HPDE6-E6E7 (cell line): Measurements from ENCODE around the gene HS3ST3A1.
A peak's percentile ranks its signal among the peaks of the same experiment; 100 is the strongest.
"Not testable (repeated sequence)": the region's sequence is repeated elsewhere in the genome, so short reads cannot be mapped to it uniquely, and the experiment has no call there.

Experiments used
- DNase-seq: peaks from one replicate; pipeline ENCODE4 v3.0.0; 2011; ENCODE audit warnings: missing footprints; ENCODE audit errors: extremely low spot score

The HS3ST3A1 gene

GRCh38 chr17:13575922-13576419 is 25.8 kb downstream of the HS3ST3A1 start:
- DNase-seq: no peak

- DNase-seq: no peak
Observed at GRCh38 chr17:13575466-13575865, 26.3 kb downstream of the HS3ST3A1 start.

GRCh38 chr17:13572581-13572980 is 29.1 kb downstream of the HS3ST3A1 start:
- DNase-seq: no peak

- DNase-seq: no peak
Observed at GRCh38 chr17:13569398-13570123, 32.2 kb downstream of the HS3ST3A1 start.

- no peak for DNase-seq
Observed at GRCh38 chr17:13568582-13569397, 32.9 kb downstream of the HS3ST3A1 start.

GRCh38 chr17:13563866-13564265 is 37.9 kb downstream of the HS3ST3A1 start:
- DNase-seq: no peak

- no peak for DNase-seq
Observed at GRCh38 chr17:13562271-13562800, 39.4 kb downstream of the HS3ST3A1 start.

- DNase-seq: peak; percentile 61
Observed at GRCh38 chr17:13561606-13562270, 40.0 kb downstream of the HS3ST3A1 start.

GRCh38 chr17:13560935-13561334 is 40.8 kb downstream of the HS3ST3A1 start:
- no peak for DNase-seq

GRCh38 chr17:13558588-13558987 is 43.1 kb downstream of the HS3ST3A1 start:
- no peak for DNase-seq

GRCh38 chr17:13557077-13557476 is 44.7 kb downstream of the HS3ST3A1 start:
- DNase-seq: no peak

- no peak for DNase-seq
Observed at GRCh38 chr17:13554231-13554630, 47.5 kb downstream of the HS3ST3A1 start.

- DNase-seq: no peak
Observed at GRCh38 chr17:13550291-13550690, 51.4 kb downstream of the HS3ST3A1 start.

GRCh38 chr17:13548576-13548975 is 53.2 kb downstream of the HS3ST3A1 start:
- not testable (repeated sequence) for DNase-seq

GRCh38 chr17:13546851-13547250 is 54.9 kb downstream of the HS3ST3A1 start:
- no peak for DNase-seq

- DNase-seq: no peak
Observed at GRCh38 chr17:13545941-13546340, 55.8 kb downstream of the HS3ST3A1 start.

GRCh38 chr17:13544765-13545164 is 57.0 kb downstream of the HS3ST3A1 start:
- DNase-seq: no peak

GRCh38 chr17:13544292-13544691 is 57.4 kb downstream of the HS3ST3A1 start:
- peak; percentile 21 for DNase-seq

GRCh38 chr17:13542636-13543035 is 59.1 kb downstream of the HS3ST3A1 start:
- DNase-seq: no peak

GRCh38 chr17:13541032-13541480 is 60.7 kb downstream of the HS3ST3A1 start:
- DNase-seq: no peak

- DNase-seq: no peak
Observed at GRCh38 chr17:13540546-13540945, 61.2 kb downstream of the HS3ST3A1 start.

- no peak for DNase-seq
Observed at GRCh38 chr17:13539421-13539820, 62.3 kb downstream of the HS3ST3A1 start.
